Measurements from ENCODE around the gene ZCCHC8.
"Not testable (repeated sequence)": the region's sequence is repeated elsewhere in the genome, so short reads cannot be mapped to it uniquely, and the experiment has no call there.

Gene ZCCHC8
- total RNA-seq = 65.5 to 103 (median 89.6) reads per million in 3 experiments

DNA sequence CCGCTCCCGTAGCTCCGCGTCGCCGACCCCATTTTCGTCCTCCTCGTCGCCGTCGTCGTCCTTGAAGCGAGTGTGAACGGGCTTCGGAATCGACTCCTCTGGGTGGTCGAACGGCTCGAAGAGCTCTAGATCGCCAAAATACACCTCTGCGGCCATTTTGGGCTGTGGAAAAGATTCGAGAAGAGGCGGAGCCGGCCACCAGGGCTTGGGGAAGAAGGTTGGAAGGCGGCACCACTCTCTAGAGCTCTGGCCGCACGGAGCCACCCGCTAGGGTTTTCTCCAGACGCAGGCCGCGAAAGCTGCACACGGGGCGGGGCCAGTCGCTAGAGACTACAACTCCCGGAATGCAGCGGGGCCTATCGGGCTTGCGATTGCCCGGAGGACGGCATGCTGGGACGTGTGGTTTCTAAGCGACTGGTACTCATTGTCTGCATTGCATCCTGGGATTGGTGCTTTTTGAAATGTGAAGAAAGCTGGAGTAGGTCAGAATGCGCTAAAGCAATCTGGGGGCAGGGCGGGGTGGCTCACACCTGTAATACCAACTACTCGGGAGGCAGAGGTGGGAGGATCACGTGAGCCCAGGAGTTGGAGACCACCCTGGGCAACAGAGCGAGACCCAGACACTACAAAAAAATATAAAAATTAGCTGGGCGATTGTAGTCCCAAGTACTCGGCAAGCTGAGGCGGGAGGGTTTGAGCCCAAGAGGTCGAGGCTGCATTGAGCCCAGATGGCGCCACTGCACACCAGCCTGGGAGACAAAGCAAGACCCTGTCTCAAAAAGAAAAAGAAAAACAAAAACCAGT, at the start of gene ZCCHC8:
TSS of gene ZCCHC8 (minus strand) at position 248 of the 804 bp plus-strand sequence. CDS start at position 156, 92 bp downstream.
- peak; percentile 96 for DNase-seq

- DNase-seq = no peak
These were observed 46.6 kb upstream of the ZCCHC8 start for GRCh38 chr12:122547330-122547729.

GRCh38 chr12:122545855-122546254, 45.1 kb upstream of the ZCCHC8 start:
- DNase-seq = no peak

DNA sequence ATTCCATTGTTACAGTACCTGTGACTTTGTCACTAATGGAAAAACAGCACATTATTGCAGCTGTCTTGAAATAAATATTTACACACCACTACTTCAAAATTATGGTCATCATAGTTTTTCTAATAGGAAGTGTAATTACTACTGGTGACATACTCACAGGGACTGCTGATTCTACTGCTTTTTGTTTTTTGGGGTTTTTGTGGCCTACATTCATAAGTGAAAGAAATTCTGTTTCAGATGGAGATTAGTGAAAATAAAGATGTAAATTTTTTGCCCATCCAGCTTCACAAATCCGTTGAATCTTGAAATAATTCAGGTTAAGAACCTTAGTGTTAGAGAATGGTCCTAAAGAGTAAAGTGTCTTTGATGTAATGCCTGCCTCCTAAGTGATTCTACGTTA, 43.8 kb upstream of the ZCCHC8 start:
- DNase-seq = no peak

GRCh38 chr12:122538496-122538895, 37.8 kb upstream of the ZCCHC8 start:
- no peak for DNase-seq

DNA sequence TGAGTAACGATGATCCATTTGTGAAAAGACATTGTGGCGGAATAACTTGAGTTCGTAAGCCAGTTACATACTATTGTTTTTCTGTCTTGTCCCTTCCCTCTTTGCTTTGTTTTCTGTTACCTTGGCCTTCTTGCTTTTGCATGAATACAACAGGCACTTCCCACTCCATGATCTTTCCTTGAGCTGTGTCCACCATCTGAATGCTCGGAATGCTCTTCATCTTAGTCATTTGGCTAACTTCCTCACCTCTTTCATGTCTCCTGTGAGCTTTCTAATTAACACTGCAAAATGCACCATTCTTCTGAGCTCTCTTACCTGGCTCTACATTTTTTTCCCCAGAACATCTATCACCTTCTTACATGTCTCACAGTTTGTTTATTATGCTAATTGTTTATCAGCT, 36.3 kb upstream of the ZCCHC8 start:
- no peak for DNase-seq

DNA sequence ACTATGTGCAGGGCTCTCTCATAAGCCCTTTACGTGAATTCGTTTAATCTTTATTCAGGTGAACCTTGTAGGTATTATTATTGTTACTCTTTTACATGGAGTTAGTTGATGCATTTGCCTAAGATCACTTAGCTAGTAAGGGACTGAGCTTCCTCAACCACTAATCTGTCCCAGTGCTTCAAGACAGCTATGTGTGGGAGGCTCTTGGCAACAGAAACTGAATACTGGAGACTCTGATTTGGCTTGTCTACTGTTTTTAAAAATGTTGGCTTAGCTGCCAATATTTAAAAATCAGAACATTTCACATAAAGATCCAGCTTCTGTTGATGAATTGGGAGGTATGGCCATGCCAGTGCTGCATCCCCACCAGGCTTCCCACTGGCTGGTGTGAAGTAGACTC, 33.1 kb upstream of the ZCCHC8 start:
- DNase-seq = no peak

GRCh38 chr12:122528992-122529391, 28.3 kb upstream of the ZCCHC8 start:
- DNase-seq = no peak

DNA sequence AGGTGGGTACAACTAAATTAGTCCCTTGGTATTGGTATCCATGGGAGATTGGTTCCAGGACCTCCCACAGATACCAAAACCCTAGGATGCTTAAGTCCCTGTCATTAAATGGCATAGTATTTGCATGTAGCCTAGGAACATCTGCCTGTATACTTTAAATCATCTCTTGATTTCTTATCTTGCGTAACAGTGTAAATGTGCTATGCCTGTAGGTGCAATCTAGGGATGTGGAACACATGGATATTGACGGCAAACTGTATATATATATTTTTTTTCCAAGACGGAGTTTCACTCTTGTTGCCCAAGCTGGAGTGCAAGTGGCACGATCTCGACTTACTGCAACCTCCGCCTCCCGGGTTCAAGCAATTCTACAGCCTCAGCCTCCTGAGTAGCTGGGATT, 27.9 kb upstream of the ZCCHC8 start:
- no peak for DNase-seq

DNA sequence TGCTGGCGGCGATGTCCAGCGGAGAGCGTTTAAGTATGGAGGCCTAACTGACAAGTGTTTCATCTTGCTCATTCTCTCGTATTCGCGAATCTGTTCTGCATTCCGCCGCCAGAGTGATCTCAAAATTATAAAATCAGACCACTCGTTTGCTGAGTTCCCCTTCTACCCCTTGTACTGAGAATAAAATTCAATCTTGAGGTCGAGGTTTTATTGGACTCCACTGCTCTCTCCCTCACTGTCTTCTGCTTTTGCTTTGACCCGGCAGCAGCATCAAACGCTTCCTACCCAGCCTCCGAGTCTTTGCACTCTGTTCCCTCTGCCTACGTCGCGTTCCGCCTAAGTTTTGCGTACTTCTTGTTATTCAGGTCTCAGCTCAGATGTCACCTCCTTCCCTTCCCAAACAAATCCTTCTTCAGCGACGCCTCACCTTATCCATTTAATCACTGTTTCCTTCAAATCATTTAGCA, 26.8 kb upstream of the ZCCHC8 start:
- DNase-seq = peak; percentile 24

GRCh38 chr12:122526683-122527477, 26.1 kb upstream of the ZCCHC8 start, which contains the start of the genes KNTC1 and RSRC2:
Gene KNTC1 (plus strand): TSS chr12:122527249. CDS start chr12:122530064, 2,815 bp downstream.
Gene RSRC2 (minus strand): TSS chr12:122526936. CDS start chr12:122526853, 83 bp downstream.
- peak; percentile 99 for DNase-seq

GRCh38 chr12:122523846-122524718, 23.4 kb upstream of the ZCCHC8 start:
- no peak for DNase-seq

DNA sequence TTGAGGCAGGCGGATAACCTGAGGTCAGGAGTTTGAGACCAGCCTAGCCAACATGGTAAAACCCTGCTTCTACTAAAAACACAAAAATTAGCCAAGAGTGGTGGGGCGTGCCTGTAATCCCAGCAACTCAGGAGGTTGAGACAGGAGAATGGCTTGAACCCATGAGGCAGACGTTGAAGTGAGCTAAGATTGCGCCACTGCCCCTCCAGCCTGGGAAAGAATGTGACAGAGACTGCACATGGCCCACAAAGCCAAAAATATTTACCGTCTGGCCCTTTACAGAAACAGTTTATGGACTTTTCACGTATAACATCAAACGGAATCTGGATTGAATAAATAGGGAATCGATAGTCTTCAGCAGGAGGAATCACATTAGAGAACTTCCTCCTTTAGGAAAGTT, 22.5 kb upstream of the ZCCHC8 start:
- DNase-seq = no peak

GRCh38 chr12:122520676-122521075, 19.9 kb upstream of the ZCCHC8 start:
- no peak for DNase-seq

- no peak for DNase-seq
These were observed 18.7 kb upstream of the ZCCHC8 start for GRCh38 chr12:122519418-122519817.

DNA sequence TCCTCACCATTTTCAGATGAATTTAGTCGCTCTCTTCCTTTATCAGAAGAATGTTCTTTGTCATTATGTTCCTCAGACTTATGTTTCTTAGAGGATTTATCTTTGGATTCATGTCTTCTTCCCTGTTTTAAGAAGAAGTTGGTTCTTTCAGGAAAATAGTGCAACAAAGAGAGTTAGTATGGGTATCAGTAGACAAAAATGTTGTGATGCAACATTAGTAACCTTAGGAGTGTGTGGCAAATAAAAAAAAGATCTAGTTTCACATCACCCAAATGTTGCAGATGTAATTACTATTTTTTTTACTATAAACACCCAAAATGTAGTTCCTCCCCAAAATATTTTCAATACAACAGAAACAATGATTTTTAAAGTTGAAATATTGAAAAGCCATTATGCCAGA, 18.2 kb upstream of the ZCCHC8 start:
- no peak for DNase-seq

GRCh38 chr12:122517877-122518276, 17.1 kb upstream of the ZCCHC8 start:
- no peak for DNase-seq

DNA sequence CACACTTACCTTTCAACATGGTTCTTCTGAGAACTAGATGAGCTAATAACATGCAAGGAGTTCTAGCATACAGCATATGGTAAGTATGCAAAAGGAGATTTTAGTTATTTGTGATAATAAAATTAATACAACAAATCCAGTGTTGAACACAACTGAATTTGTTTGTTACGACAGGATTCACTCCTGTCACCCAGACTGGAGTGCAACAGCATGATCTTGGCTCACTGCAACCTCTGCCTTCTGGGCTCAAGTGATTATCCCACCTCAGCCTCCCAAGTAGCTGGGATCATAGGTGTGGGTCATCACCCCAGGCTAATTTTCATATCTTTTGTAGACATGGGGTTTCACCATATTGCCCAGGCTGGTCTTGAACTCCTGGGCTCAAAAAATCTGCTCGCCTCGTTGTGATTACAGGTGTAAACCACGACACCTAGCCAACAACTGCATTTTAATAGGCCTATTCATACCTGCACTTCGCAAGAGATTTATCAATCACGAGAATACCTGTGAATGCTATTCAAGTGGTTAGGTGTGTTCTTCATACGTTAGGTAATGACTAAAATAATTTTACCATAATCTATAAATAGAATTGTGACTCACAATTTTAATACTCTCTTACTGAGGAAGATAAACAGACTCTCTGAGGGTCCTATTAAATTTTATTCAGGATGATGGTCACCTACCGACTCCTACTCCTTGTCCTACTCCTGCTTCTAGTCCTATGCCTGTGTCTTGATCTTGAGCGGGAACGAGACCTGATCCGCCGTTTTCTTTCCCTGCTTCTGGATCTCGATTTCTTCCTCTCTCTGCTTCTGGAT, 16.0 kb upstream of the ZCCHC8 start:
- DNase-seq = no peak

GRCh38 chr12:122515275-122515674, 14.5 kb upstream of the ZCCHC8 start:
- no peak for DNase-seq

DNA sequence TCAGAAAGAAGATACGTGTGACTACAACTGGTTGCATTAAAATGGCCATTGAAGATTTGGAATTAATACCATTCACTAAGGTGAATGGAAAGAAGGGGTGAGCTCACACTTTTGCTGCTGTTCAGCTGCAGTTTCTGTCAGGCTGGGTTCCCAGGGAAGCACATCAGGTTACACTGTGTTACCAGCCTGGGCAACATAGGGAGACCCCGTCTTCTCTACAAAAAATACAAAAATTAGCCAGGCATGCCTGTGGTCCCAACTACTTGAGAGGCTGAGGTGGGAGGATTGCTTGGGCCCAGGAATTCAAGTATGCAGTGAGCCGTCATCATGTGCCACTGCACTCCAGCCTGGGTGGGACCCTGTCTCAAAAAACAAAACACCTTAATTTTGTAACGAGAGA, 12.9 kb upstream of the ZCCHC8 start:
- DNase-seq = no peak

DNA sequence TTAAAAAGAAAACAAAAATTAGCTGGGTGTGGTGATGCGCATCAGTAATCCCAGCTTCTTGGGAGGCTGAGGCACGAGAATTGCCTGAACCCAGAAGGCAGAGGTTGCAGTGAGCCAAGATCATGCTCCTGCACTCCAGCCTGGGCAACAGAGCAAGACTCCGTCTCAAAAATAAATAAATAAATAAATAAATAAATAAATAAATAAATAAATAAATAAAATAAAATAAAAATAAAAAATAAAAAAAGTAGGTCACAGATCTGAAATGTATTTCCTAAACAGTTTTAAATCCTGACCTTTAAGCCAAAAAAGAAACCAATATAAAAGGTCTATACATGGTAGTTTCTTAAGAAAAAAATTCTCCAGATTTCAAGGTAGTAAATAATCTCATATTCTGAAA, 12.3 kb upstream of the ZCCHC8 start:
- DNase-seq = not testable (repeated sequence)

DNA sequence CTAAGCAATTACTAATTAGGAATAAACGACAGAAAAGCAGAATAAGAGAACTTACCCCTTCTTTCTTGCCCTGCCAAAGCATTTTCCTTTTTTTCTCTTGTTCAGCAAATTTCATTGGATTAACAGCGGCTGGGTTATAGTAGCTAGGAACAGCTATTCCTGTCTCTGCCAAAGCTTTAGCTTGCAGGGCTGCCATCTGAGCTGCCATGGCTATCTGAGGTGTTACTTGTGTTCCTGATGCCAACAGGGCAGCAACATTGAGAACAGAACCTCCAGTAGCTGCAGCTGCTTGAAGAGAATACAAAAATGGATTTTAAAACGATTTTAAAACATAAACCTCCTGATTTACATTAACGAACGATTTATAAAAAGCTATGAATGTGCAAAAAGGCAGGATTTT, 7.4 kb upstream of the ZCCHC8 start:
- DNase-seq = no peak
